Lung microvascular endothelial cell (primary cell): ENCODE data around the gene ZKSCAN5. TPM values are rescaled to one million over a fixed set of nuclear protein-coding genes. Genes with fewer than 3 reads are reported as not detected.
A peak's percentile ranks its signal among the peaks of the same experiment; 100 is the strongest.

Experiments used
- DNase-seq, 2 donors: peaks; one replicate each; pipeline versions ENCODE4 v3.0.0 to v3.0.0-alpha.2; 2010; ENCODE audit warnings: low read depth in 2 of 2
- total RNA-seq: library from RNA; depleted of rRNA; stranded (reverse); fragments of >200 nt; gene quantifications from 2 replicates; pipeline ENCODE4 v1.2.1, GENCODE V29; 2014

The ZKSCAN5 gene
- total RNA-seq, result 6.1 and 7.5 TPM in 2 replicates

- DNase-seq, result peak; percentile 98
Measured at GRCh38 chr7:99504603-99505323, at the start of gene ZKSCAN5. ZKSCAN5 (plus strand) TSS chr7:99504662; CDS start chr7:99506045, 1,383 bp downstream.

GRCh38 chr7:99455874-99456273 is 48.6 kb upstream of the ZKSCAN5 start:
- no peak for DNase-seq

GRCh38 chr7:99456288-99456687 is 48.2 kb upstream of the ZKSCAN5 start:
- DNase-seq, result no peak

GRCh38 chr7:99457050-99457649 is 47.3 kb upstream of the ZKSCAN5 start:
- no peak for DNase-seq

- no peak for DNase-seq
Measured at GRCh38 chr7:99457650-99458493, 46.6 kb upstream of the ZKSCAN5 start.

- peak; percentile 33 to 37 for DNase-seq
Measured at GRCh38 chr7:99459087-99459486, 45.4 kb upstream of the ZKSCAN5 start.

- no peak for DNase-seq
Measured at GRCh38 chr7:99460651-99461050, 43.8 kb upstream of the ZKSCAN5 start.

GRCh38 chr7:99461221-99461620 is 43.2 kb upstream of the ZKSCAN5 start:
- no peak for DNase-seq

GRCh38 chr7:99465421-99465768 is 39.1 kb upstream of the ZKSCAN5 start:
- DNase-seq, result no peak

- no peak for DNase-seq
Measured at GRCh38 chr7:99468336-99468918, 36.0 kb upstream of the ZKSCAN5 start.

GRCh38 chr7:99469381-99470065 is 34.9 kb upstream of the ZKSCAN5 start:
- peak in 1 of 2 donors; percentile 21 for DNase-seq

GRCh38 chr7:99472561-99473314 is 31.7 kb upstream of the ZKSCAN5 start, which contains the start of gene ZNF789:
ZNF789 (plus strand) TSS chr7:99472890; CDS start chr7:99476457, 3,567 bp downstream.
- DNase-seq, result peak; percentile 98

GRCh38 chr7:99473315-99473596 is 31.2 kb upstream of the ZKSCAN5 start:
- peak; percentile 75 to 82 for DNase-seq

- no peak for DNase-seq
Measured at GRCh38 chr7:99476107-99476506, 28.4 kb upstream of the ZKSCAN5 start.

- DNase-seq, result peak in 1 of 2 donors; percentile 46
Measured at GRCh38 chr7:99478464-99479440, 25.7 kb upstream of the ZKSCAN5 start.

- no peak for DNase-seq
Measured at GRCh38 chr7:99485094-99485493, 19.4 kb upstream of the ZKSCAN5 start.

GRCh38 chr7:99489235-99489634 is 15.2 kb upstream of the ZKSCAN5 start:
- no peak for DNase-seq

- no peak for DNase-seq
Measured at GRCh38 chr7:99490878-99491277, 13.6 kb upstream of the ZKSCAN5 start.

- DNase-seq, result no peak
Measured at GRCh38 chr7:99493823-99494222, 10.6 kb upstream of the ZKSCAN5 start.
